Measurements from ENCODE around the gene CERS1. TPM values are rescaled to one million over a fixed set of nuclear protein-coding genes. Genes with fewer than 3 reads are reported as not detected.
A peak's percentile ranks its signal among the peaks of the same experiment; 100 is the strongest.
"Not testable (repeated sequence)": the region's sequence is repeated elsewhere in the genome, so short reads cannot be mapped to it uniquely, and the experiment has no call there.

CERS1 gene
- total RNA-seq, 2 experiments from 2014 or later = 0.19 to 0.28 TPM

DNA sequence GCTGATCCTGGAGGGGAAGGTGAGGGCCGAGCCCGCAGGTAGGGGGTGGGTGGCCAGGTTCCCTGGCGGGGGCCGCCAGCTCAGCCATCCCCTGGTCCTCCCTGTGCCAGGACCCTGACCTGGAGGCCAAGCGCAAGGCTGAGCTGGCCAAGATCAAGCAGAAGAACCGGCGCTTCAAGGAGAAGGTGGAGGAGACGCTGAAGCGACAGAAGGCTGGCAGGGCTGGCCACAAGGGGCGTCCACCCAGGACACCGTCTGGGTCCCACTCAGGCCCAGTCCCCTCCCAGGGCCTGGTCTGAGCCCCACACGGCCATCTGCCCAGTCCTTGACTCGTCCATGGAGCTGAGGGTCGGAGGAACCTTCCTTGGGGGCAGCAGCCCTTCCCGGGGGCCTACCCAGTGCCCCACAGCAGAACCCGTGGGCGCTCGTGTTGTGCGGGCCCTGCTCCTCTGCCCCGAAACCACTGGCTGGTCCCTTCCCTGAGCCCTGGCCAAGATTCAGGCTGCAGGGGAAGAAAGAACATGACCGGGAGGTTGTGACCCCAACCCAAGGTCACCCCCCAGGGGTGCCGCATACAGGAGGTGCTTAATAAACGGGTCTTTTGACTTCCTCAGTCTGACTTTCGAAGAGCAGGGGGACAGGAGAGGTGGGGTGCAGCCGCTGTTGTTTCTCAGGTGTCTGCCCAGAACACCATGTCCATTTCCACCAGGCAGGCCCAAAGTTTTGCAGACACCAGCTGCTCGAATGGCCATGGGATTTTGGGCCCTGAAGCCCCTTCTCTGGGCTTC, 32.3 kb upstream of the CERS1 start:
- Mint-ChIP-seq H3K4me1 (peaks cover 2% of the 10 kb centered on the region), H3K9me3 (no peaks in the 10 kb centered on the region), H3K27me3 (peaks cover 5% of the 10 kb centered on the region), H3K4me3 (no peak overlapping the region), H3K36me3 (peaks cover 17% of the 10 kb centered on the region), H3K27ac (no peak overlapping the region)
- DNase-seq = no peak

DNA sequence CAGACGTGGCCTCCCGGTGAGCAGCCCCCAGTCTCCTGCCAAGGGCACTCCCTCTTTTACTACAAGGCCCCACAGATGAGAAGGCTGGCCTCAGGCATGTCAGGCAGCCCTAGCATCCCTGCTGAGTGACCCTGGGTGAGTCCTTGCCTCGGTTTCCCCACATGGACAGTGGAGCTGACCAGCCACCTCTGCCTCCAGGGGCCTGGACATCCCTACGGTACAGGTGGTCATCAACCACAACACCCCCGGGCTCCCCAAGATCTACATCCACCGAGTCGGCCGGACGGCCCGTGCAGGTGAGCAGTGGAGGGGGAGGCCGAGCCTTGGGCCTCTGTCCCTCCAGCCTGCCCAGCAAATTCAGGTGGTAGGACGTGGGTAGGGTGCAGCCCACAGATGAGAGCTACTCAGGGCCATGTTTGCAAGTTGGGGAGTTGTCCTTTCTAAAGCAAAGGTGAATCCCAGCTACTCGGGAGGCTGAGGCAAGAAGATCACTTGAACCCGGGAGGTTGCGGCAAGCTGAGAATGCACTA, 28.8 kb upstream of the CERS1 start:
- no peaks in the 10 kb centered on the region for H3K27me3 Mint-ChIP-seq
- H3K4me3 Mint-ChIP-seq = no peak overlapping the region
- H3K4me1 Mint-ChIP-seq = peaks cover 12% of the 10 kb centered on the region
- H3K27ac Mint-ChIP-seq = no peak overlapping the region
- H3K9me3 Mint-ChIP-seq = no peaks in the 10 kb centered on the region
- peaks cover 28% of the 10 kb centered on the region for H3K36me3 Mint-ChIP-seq
- no peak for DNase-seq

DNA sequence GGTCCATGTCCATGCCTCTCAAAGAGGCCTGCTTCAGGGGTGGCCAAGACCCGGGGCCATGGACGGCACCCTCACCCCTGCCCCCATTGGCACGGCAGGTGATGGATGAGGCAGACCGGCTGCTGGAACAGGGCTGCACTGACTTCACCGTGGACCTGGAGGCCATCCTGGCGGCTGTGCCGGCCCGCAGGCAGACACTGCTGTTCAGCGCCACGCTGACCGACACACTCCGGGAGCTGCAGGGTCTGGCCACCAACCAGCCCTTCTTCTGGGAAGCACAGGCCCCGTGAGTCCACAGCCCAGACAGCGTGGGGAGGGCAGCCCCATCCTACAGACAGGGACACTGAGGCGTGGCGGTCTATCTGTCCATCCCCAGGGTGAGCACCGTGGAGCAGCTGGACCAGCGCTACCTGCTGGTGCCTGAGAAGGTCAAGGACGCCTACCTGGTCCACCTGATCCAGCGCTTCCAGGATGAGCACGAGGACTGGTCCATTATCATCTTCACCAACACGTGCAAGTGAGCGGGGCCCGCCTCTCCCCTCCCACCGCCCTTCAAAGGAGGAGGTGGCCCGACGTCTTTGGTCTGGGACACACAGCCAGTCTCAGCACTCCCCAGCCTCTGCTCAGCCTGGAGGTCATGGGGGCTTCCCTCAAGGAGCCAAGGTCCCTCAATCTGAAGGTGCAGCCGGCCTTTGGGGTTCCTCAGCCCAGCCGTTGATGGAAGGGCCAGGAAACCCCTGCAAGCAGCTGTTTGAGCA, 26.4 kb upstream of the CERS1 start:
- H3K27me3 Mint-ChIP-seq = peaks cover 3% of the 10 kb centered on the region
- H3K4me3 Mint-ChIP-seq = no peak overlapping the region
- H3K36me3 Mint-ChIP-seq = peaks cover 36% of the 10 kb centered on the region
- no peaks in the 10 kb centered on the region for H3K9me3 Mint-ChIP-seq
- H3K4me1 Mint-ChIP-seq = peaks cover 18% of the 10 kb centered on the region
- DNase-seq = no peak
- H3K27ac Mint-ChIP-seq = no peak overlapping the region

DNA sequence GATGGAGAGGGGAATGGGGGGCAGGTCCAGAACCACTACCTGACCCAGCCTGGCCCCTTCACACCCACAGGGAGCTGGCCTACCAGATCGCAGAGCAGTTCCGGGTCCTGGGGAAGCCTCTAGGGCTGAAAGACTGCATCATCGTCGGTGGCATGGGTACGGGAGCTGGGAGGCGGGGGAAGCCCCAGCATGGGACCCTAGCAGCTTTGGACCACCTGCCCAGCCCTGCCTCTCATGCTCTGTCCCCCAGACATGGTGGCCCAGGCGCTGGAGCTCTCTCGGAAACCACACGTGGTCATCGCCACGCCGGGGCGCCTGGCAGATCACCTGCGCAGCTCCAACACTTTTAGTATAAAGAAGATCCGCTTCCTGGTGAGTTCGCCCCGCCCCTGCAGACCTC, 25.6 kb upstream of the CERS1 start:
- peaks cover 39% of the 10 kb centered on the region for H3K36me3 Mint-ChIP-seq
- H3K4me3 Mint-ChIP-seq = peak overlapping the region; percentile 99
- H3K4me1 Mint-ChIP-seq = peaks cover 24% of the 10 kb centered on the region
- no peaks in the 10 kb centered on the region for H3K9me3 Mint-ChIP-seq
- no peak for DNase-seq
- peaks cover 3% of the 10 kb centered on the region for H3K27me3 Mint-ChIP-seq
- no peak overlapping the region for H3K27ac Mint-ChIP-seq

DNA sequence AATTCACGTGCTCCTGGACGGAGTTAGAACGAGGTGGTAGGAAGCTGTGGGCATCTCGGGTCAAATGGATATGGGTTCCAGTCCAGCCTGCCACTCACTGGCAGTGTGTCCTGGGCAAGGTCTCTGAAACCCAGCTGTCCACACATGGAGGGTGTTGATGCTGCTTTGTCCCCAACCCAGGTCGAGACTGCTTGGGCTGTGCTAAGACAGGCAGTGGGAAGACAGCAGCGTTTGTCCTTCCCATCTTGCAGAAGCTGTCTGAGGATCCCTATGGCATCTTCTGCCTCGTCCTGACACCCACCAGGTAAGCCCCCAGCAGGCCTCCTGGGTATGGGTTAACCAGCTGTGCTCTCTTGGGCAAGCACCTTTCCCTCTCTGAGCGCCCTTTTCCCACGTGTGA, 24.4 kb upstream of the CERS1 start:
- no peaks in the 10 kb centered on the region for H3K9me3 Mint-ChIP-seq
- peaks cover 26% of the 10 kb centered on the region for H3K4me1 Mint-ChIP-seq
- peaks cover 42% of the 10 kb centered on the region for H3K36me3 Mint-ChIP-seq
- H3K27me3 Mint-ChIP-seq = peaks cover 3% of the 10 kb centered on the region
- DNase-seq = no peak
- H3K27ac Mint-ChIP-seq = peak overlapping the region; percentile 89
- peak overlapping the region; percentile 99 for H3K4me3 Mint-ChIP-seq

DNA sequence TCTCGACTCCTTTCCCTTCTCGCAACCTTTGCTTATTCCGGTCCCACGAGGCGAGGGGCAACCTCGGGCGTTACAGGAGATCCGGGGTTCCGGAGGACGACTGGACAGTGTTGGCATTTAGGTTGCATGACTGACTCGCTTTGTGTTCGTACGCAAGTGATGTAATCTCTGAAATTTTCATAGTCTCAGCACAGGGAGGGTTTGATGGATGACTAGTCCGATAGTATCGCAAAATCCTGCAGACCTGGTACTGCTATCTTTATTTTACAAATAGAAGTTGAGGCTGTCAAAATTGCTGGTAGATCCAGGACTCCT, 23.9 kb upstream of the CERS1 start:
- no peaks in the 10 kb centered on the region for H3K9me3 Mint-ChIP-seq
- H3K36me3 Mint-ChIP-seq = peaks cover 42% of the 10 kb centered on the region
- DNase-seq = no peak
- peaks cover 30% of the 10 kb centered on the region for H3K4me1 Mint-ChIP-seq
- peak overlapping the region; percentile 89 for H3K27ac Mint-ChIP-seq
- H3K4me3 Mint-ChIP-seq = peak overlapping the region; percentile 99
- peaks cover 3% of the 10 kb centered on the region for H3K27me3 Mint-ChIP-seq

DNA sequence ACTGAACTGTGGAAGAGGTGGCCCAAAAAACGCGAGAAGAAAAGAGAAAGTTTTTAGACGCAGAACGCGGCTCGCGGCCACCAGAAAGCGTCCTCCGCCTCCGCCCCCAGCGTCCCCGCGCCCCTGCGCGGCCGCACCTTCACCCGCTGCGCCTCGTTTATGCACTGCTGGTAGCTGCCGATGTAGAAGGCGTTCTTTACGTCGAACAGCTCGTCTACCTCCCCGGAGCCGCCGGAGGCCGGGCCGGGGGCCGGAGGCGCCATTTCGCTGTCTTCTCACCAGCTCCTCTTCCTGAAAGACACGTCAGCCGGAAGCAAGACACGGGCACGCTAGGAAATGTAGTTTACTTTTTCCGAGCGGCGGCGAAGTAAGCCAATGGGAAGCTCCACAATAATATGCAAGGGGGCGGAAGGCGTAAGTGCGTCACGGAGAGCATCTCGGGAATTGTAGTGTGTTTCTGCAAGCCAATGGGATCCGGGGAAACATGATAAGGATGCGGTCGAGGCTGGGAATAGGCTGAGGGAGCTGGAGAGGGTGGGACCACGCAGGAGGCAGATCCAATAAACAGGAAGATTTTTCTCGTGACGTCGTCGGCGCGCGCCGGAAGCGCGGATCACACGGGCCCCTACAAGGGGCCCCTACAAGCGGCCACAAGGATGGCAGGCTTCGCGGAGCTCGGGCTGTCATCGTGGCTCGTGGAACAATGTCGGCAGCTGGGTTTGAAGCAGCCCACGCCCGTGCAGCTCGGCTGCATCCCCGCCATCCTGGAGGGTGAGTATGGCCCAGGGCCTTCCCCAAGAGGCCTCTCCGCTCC, 23.3 kb upstream of the CERS1 start, which contains the start of the genes COPE and DDX49:
Gene COPE (minus strand): TSS at position 302 of the 814 bp plus-strand sequence. CDS start 39 bp downstream, at position 263.
Gene DDX49 (plus strand): TSS at position 630 of the 814 bp plus-strand sequence. CDS start 27 bp downstream, at position 657.
- peak within 1 kb of the TSS; percentile 89 for H3K27ac Mint-ChIP-seq

DNA sequence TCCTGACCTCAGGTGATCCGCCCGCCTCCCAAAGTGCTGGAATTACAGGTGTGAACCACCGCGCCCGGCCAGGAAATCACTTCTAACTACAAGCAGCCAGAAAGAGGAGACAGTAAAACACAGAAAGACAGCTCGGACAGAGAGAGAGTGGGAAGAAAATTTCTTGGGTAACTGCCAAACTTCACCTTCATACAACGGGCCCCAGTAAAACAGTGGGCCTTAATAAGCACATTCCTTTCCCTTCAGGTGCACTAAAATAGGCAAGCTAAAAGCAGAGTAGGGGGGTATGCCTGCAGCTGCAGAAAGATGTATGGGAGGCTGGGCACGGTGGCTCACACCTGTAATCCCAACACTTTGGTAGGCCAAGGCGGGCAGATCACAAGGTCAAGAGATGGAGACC, 21.6 kb upstream of the CERS1 start:
- not testable (repeated sequence) for H3K27ac Mint-ChIP-seq, DNase-seq, H3K9me3 Mint-ChIP-seq, H3K27me3 Mint-ChIP-seq
- Mint-ChIP-seq H3K4me1 (peaks cover 30% of the 10 kb centered on the region), H3K4me3 (peak overlapping the region; percentile 80), H3K36me3 (peaks cover 39% of the 10 kb centered on the region)

More for the DNA sequence above, 23.3 kb upstream of the CERS1 start, which contains the start of the genes COPE and DDX49:
- peak within 1 kb of the TSS; percentile 99 for H3K4me3 Mint-ChIP-seq
- no peaks in the 10 kb centered on the region for H3K9me3 Mint-ChIP-seq
- peaks cover 3% of the 10 kb centered on the region for H3K27me3 Mint-ChIP-seq
- DNase-seq = peak; percentile 94
- peaks cover 38% of the 10 kb centered on the region for H3K36me3 Mint-ChIP-seq
- peaks cover 30% of the 10 kb centered on the region for H3K4me1 Mint-ChIP-seq

DNA sequence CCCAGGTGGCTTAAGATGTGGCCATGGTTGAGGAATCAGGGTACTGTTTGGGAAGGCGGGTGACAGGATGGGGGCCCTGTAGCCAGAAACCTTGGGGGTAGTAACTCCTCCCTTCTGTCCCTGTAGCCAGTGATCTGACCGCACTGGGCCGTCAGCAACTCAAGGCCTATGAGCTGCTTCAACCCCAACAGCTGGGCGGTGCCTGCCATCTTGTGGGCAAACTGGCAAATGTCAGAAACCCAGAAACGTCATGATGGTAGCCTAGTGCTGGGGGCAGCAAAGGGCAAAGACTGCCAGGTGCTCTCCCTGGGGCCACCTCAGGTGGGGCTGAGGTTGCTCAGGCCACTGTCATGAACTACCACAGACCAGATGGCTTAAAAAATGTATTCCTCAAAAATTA, 19.7 kb upstream of the CERS1 start:
- Mint-ChIP-seq H3K27me3 (peaks cover 3% of the 10 kb centered on the region), H3K27ac (no peak overlapping the region), H3K4me1 (peaks cover 23% of the 10 kb centered on the region), H3K9me3 (no peaks in the 10 kb centered on the region), H3K36me3 (peaks cover 32% of the 10 kb centered on the region), H3K4me3 (no peak overlapping the region)
- peak; percentile 44 for DNase-seq

DNA sequence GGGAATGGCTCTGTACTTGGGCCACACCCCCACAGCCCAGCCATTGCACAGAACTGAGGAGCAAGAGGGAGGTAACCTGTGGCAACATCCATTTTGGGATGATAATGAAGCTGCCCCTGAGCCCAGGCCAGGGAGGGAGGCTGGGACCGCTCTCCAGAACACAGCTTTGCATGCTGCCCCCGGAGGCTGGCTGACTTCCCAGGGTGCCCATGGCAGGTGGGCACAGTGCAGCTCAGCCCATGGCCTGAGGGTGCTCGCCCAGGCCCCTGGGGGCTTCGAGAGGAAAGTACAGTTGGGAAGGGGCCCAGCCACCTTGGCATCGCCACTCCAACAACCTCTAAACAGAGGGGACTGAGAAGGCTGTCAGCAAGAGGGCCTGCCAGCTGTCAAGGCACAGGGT, 17.5 kb upstream of the CERS1 start:
- Mint-ChIP-seq H3K9me3 (no peaks in the 10 kb centered on the region), H3K27me3 (no peaks in the 10 kb centered on the region), H3K4me1 (peaks cover 17% of the 10 kb centered on the region), H3K36me3 (peaks cover 24% of the 10 kb centered on the region), H3K27ac (no peak overlapping the region), H3K4me3 (no peak overlapping the region)
- no peak for DNase-seq

DNA sequence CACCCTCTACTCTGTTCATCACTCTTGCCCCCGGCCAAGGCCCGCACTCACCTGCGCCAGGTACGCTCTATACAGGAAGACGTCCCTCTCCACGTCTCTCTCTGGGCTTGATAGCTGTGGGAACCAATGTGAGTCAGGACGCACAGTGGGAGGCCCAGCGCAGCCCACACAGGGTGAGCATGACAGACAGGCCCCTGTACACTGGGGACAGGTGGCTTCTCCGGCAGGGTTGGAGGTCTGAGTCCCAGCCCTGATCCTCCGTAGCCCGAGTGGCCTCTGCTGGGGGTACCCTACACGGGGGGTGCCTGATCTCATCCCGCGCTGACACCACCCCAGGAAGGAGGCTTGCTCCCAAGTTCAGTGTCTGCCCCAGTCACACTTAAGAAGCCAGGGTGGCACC, 17.0 kb upstream of the CERS1 start:
- Mint-ChIP-seq H3K4me3 (no peak overlapping the region), H3K36me3 (peaks cover 24% of the 10 kb centered on the region), H3K27ac (no peak overlapping the region), H3K9me3 (no peaks in the 10 kb centered on the region), H3K4me1 (peaks cover 16% of the 10 kb centered on the region), H3K27me3 (no peaks in the 10 kb centered on the region)
- DNase-seq = no peak

DNA sequence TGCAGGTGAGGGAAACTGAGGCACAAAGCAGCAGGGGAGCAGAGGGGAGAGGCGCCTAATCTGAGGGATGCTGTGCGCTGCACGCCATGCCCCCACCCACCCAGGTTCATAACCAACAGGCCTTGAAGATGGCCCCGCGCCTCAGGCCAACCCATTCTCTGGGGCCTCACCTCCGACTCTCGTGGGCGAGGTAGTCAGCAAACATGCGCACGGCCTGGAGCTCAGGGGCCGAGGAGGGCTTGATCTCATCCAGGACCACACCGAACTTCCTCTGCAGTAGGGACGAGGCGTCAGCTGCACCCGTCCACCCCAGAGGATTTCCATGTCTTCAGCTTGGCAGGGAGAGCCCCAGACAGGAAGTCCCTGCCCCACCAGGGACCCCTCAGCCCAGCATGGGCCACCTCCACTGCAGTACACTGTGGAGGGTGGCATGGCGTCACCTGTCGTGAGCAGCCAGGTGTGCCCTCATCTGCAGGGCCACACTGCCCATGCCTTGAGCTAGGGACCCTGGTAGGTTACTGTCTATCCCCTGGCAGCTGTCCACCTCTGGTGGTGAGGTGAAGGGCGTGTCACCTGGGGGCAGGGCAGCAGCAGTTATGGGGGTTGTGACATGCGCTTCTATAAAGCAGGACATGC, 15.0 kb upstream of the CERS1 start:
- peaks cover 10% of the 10 kb centered on the region for H3K36me3 Mint-ChIP-seq
- no peak for DNase-seq
- H3K27ac Mint-ChIP-seq = no peak overlapping the region
- no peak overlapping the region for H3K4me3 Mint-ChIP-seq
- H3K27me3 Mint-ChIP-seq = no peaks in the 10 kb centered on the region
- no peaks in the 10 kb centered on the region for H3K9me3 Mint-ChIP-seq
- H3K4me1 Mint-ChIP-seq = peaks cover 6% of the 10 kb centered on the region

DNA sequence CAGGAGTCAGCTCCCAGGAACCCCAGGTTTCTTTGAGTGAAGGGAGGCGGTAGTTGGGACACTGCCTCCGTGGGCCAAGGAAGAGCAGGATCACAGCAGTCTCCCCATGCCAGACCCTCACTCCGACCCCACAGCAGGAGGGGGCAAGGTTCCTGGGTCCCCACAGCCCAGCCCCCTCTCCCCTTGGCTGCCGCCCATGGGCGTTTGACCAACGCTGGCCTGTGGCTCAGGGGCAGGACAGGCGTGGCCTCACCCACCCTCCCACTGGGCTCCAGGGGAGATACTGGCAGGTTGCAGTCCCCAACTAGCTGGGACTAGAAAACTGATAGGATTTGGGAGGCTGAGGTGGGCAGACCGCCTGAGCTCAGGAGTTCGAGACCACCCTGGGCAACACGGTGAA, 14.1 kb upstream of the CERS1 start:
- Mint-ChIP-seq H3K27me3 (no peaks in the 10 kb centered on the region), H3K36me3 (peaks cover 7% of the 10 kb centered on the region), H3K4me1 (peaks cover 1% of the 10 kb centered on the region), H3K4me3 (no peak overlapping the region), H3K9me3 (no peaks in the 10 kb centered on the region), H3K27ac (no peak overlapping the region)
- no peak for DNase-seq

DNA sequence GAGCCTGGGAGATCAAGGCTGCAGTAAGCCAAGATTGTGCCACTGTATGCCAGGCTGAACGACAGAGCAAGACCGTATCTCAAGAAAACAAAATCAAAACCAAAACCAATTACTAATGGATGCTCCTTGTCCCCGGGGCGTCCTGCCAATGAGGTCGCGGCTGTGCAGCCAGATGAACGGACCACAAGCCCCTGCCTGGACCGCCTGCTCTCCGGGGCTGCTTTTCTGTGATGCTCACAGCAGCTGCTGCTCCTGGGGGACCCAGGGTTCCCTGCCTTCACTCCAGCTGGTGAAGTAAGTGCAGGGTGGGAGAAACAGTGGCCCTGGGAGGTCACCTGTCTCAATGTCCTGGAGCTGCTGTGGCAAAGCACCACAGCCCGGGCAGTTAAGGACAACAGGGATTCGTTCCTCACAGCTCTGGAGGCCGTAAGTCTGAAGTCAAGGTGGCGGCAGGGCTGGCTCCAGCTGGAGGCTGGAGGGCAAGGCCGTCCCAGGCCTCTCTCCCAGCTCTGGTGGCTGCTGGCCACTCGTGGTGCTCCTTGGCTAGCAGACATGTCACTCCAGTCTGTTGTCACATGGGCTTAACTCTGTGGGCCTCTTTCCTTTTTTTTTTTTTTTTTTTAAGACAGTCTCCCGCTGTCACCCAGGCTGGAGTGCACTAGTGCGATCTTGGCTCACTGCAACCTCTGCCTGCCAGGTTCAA, 13.1 kb upstream of the CERS1 start:
- Mint-ChIP-seq H3K9me3 (no peaks in the 10 kb centered on the region), H3K4me1 (no peaks in the 10 kb centered on the region), H3K27me3 (no peaks in the 10 kb centered on the region), H3K27ac (no peak overlapping the region), H3K4me3 (no peak overlapping the region), H3K36me3 (peaks cover 7% of the 10 kb centered on the region)
- DNase-seq = no peak

Measured in activated naive CD8-positive, alpha-beta T cell treated with anti-CD3 and anti-CD28 coated beads for 36 hours (primary cell).